NCI-H128 (cell line): ENCODE data around the gene HIBCH.
"Not testable (repeated sequence)": the region's sequence is repeated elsewhere in the genome, so short reads cannot be mapped to it uniquely, and the experiment has no call there.

Source experiments
- DNase-seq: peaks from one replicate; lab custom pipeline; 2025; ENCODE audit not compliant: unreplicated experiment; lab: John Stamatoyannopoulos, UW

HIBCH gene

DNA sequence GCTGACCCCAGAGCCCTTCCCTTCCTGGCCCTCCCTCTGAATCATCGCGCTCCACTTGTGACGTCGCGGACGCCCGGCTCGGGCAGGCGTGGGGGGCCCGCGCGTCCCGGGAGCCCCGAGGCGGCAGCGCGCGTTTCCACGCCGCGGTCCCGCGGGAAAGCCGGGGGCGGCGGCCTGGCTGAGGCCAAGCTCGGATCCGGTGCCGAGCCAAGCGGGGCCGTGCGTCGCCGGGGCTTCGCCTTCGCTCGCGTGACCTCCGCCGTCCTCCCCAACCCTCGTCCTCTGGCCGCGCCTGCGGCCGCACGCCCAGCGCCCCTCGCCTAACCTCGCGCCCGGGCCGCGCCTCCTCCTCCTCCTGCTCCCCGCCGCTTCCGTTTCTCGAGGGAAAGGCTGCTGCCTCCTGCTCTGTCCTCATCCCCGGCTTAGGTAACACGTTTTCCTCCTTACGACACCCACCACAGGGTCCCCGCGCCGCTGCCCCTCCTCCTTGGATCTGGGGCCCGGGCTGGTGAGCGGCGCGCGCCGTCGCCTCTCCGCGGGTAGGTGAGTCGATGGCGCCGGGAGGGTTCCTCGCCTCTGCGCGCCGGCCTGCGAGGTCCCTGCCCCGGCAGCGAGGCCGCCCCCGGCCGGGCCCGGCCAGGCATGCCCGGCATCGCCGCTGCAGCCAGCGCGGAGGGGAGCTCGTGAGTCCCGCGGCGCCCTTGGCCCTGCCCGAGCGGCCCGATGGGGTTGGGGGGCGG is 24.1 kb upstream of the HIBCH start, which contains the start of gene INPP1:
INPP1 (plus strand) TSS at position 54 of the 740 bp plus-strand sequence. CDS start 16,514 bp downstream, outside the sequence.
- peak; percentile 28 for DNase-seq

DNA sequence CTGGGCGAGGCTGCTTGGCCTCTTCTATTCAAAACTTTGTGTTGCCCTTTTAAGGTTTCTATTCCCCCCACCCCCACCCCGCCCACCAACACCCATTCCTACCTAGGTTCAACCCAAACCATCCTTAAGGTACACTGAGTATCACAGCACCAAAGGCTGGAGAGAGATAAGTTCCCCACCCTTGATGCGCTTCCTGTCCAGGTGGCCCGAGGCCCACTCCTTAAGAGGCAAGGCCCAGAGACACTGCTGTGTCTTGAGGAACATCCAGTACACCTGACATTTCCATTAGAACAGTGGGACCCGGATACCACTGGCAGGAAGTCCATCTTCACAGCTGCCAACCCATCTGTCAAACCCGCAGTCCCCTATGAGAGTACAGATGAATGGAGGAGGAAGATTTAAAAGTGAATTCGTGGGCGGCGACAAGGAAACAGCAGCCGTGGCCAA is 23.5 kb upstream of the HIBCH start:
- DNase-seq: no peak

DNA sequence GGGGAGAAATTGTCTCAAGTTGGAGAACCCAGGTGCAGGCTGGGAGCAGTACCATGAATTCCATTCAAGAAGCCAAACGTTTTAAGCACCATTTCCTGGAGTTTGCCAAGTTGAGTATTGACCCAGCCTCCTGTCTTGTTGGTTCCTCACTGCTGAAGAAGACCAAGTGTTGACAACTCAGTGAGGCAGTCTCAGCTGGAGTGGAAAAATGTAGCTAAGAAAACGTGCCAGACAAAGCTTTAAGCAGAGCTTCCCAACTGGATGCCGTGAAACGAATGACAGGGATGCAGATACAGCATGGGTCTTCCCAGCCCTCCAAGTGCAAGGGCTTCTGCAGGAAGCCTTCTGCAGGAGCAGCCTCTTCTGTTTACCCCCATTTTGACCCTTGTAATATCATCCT is 23.0 kb upstream of the HIBCH start:
- DNase-seq: no peak

DNA sequence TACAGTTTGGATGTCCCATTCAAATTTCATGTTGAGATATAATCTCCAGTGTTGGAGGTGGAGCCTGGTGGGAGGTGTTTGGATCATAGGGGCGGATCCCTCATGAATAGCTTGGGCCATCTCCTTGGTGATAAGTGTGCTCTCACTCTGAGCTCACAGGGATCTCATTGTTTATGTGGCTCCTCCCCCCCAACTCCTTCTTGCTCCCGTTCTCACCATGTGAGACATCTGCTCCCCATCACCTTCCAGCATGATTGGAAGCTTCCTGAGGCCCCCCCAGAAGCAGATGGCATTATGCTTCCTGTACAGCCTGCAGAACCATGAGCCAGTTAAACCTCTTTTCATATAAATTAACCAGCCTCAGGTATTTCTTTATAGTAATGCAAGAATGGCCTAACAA is 20.7 kb upstream of the HIBCH start:
- DNase-seq: peak; percentile 3

DNA sequence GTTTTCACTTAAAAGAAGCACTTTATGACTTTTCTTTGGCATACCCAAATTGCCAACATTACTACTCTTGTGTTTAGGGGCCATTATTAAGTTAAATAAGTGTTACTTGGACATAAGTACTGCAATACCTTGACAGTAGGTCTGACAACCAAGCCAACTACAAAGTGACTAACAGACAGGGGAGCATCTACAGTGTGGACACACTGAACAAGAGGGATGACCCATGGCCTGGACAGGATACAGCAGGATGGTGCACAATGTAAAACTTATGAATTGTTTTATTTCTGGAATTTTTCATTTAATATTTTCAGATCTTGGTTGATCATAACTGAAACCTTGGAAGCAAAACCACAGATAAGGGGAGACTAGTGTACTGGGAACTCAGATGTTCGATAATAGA is 19.8 kb upstream of the HIBCH start:
- no peak for DNase-seq

DNA sequence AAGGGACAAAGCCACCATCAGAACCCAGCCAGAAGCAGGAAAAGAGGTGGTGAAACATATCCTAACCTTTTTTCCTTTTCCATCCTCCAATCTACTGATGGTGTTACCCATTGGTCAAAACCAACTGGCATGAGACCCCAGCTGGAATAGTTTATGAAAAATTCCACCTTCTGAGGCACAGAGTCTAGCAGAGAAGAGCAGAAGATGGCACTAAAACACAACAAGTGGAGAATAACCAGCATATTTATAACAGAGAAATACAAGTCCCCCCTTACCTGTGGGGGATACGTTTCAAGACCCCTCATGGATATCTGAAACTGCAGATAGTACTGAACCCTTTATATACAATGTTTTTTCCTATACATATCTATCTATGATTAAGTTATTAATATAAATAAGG is 18.8 kb upstream of the HIBCH start:
- no peak for DNase-seq

DNA sequence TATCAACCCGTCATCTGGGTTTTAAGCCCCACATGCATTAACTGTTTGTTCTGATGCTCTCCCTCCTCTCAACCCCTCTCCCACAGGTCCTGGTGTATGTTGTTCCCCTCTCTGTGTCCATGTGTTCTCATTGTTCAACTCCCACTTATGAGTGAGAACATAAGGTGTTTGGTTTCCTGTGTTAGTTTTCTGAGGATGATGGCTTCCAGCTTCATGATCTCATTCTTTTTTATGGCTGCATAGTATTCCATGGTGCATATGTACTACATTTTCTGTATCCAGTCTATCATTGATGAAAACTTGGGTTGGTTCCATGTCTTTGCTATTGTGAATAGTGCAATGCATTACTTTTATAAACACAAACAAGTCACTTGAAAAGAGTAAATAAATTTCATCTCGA is 16.8 kb upstream of the HIBCH start:
- no peak for DNase-seq

DNA sequence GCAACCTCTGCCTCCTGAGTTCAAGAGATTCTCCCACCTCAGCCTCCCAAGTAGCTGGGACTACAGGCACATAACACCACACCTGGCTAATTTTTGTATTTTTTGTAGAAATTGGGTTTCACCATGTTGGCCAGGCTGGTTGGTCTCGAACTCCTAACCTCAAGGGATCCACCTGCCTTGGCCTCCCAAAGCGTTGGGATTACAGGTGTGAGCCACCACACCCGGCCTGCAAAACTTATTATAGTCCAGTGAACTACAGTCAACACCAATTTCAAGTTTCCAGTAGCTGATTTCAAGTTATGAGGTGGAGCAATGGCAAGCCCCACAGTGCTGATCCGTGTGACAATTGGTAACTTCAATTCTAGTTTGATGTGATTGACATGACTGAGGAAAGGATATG is 16.0 kb upstream of the HIBCH start:
- not testable (repeated sequence) for DNase-seq

DNA sequence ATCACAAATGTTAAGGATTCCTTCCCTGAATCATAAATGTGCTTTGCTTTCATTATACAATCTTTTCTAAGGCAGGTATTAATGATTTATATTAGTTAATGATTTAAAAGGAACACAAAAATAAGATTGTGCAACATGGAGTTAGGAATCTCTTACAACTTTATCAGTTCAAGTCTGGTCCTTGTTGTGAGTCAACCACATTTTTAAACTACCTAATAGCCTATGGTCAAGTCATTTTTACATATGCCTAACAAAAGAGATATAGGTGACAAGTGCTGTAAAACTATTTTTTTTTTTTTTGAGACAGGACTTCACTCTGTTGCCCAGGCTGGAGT is 15.6 kb upstream of the HIBCH start:
- no peak for DNase-seq

DNA sequence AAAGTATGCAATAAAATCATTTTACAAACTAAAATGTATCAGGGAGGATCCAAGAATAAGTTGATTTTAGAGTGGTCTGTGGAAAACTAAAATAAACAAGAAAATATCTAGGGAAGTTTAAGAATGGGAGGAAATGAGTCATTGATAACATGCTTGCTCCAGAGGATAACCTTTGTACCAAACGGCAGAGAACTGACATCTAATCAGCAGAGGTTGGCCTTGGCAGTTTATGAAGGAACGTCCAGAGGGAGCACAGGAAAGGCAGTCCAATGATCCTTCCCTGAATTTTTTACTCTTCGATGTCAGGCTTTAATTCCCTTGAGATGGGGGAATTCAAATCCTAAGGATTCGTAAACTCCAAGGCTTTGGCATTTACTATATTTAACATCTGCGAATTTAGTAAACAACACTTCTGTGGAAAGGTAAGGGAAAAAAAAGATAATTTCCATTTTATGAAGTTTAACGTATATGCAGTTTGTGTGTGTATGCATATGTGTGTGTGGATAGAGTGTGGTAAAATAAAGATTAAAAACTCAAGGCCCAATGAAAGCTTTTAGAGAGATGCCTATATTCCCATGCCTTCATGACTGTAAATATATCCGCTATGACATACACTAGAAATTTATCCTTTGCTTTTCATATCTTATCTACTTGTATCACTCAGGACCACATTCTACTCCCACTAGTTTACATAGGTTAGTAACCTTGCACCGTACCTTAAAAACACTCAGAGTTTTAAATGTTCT is 15.0 kb upstream of the HIBCH start:
- no peak for DNase-seq

DNA sequence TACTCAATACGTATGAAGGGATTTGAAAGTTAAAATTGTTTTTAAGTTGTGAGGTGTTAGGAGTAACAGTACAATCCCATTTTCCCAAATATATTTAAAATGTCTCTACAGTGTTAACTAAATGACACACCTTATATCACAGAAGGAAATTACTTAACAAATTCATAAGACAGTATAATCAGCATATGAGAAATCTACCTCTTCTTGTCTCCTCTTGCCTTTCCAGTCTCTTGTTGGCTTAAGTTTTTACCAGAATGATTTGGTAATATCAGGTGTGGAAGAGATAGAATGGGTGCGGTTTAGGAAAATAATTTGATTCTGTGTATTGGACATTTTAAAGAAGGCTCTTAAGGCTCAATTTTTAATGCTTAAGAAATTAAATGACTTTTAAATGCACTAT is 14.3 kb upstream of the HIBCH start:
- no peak for DNase-seq

DNA sequence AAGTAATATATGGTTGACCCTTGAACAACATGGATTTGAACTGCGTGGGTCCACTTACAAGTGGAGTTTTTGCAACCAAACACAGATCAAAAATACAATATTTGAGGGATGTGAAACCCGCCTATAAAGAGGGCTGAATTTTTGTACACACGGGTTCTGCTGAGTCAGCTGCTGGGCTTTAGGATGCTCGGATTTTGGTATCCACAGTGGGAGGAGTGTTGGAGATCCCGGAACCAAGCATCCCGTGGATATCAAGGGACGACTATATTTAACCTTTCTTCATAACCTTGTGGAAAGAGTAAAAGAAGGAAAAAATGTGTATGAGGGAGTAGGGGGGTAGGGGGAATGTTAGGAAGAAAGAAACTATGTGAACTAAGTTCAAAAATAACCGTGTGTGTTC is 13.8 kb upstream of the HIBCH start:
- no peak for DNase-seq

DNA sequence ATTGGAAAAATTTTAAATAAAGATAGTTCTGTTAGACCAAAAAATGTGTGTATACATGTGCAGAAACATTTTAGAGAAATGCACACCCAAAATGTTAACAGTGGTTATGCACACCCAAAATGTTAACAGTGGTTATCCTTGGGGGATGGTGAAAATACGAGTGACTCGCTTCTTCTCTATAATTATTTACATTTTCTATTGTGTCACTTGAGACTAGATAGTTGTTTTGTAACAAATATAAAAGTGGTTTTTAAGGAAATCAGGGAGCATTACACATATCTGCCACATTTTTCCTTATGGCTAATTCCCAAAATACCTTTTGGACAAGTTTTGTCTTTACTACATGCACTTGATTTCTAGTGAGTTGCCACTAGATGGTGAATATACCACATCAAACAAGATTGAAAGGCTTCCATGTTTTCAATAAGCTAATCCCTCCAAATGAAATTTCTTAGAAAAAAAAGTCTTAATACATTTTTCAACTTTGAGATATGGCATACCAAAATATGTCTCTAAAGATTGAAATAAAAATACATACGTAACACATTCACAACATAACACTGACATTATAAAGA is 9.0 kb upstream of the HIBCH start:
- DNase-seq: no peak

DNA sequence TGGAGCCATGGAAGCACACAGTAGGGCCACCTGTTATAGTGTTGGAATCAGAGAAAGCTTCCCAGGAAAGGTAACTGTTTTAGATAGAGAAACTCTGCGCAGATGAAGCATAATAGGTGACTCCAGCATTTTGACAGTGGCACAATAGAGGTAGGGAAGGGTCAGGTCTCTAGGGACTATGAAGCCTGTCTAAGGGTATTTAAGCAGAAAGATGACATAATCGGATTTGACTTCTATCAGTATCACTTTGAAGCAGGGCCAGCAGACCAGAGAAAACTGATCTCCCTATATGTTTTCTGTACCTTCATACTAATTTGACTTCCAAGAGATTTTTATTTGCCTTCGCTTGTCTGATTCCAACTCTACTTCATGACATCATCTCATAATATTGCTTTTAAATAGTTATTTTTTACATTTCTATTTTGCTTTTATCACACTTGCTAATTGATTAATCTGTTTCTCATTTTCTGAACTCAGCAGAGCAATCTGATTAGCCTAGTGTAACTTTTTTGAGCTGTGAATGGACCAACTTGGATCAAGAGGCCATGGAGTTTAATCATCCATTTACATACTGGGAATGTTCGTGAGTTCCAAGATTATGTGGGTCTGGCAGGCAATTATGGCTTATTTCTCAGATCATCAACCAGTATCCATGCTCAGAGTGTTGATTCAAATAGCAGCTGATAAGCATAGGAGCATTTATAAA is 8.4 kb upstream of the HIBCH start:
- no peak for DNase-seq

DNA sequence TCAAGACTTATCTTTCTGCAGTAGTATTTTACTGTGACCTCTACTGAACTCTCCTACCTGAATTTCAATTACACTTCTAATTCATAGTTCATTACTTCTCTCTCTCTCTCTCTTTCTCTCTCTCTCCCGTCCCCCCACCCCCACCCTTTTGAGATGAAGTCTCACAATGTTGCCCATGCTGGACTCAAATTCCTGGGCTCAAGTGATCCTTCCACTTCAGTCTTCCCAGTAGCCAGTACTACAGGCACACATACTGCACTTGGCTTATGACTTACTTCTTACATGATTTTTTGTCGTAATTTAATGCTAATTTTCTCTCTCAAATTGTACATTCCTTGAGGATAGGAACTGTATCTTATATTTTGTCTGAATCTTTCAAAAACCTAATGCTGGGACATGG is 6.0 kb upstream of the HIBCH start:
- no peak for DNase-seq

DNA sequence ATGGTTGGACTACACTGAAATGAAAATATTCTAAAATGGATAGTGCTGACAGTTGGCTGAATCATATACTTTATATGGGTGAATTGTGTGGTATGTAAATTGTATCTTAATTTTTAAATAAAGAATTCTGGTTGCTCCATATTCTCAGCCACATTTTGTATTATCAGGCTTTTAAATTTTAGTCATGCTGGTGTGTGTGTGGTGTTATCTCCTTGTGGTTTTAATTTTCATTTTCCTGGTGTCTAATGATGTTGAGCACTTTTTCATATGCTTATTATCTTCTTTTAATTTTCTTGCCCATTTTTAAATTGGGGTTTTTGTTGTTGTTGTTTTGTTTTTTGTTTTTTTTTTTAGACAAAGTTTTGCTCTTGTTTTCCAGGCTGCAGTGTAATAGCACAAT is 3.8 kb upstream of the HIBCH start:
- no peak for DNase-seq

DNA sequence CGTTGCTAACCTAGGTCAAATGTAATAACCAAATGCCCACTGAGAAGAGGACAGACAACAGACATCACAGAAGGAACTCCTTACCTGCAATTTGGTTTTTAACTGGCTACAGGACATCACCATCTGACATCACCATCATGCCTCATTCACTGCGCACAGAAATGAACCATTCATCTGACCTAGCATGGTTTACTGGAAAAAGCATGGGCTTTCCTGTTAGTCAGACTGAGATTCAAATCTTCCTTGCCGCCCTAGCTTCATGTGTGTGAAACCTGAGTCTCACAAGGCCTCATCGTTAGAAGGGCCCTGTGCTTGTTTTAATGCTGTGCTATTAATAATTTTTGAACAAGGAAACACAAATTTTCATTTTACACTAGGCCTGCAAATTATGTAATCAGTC is 1.1 kb upstream of the HIBCH start:
- DNase-seq: no peak

DNA sequence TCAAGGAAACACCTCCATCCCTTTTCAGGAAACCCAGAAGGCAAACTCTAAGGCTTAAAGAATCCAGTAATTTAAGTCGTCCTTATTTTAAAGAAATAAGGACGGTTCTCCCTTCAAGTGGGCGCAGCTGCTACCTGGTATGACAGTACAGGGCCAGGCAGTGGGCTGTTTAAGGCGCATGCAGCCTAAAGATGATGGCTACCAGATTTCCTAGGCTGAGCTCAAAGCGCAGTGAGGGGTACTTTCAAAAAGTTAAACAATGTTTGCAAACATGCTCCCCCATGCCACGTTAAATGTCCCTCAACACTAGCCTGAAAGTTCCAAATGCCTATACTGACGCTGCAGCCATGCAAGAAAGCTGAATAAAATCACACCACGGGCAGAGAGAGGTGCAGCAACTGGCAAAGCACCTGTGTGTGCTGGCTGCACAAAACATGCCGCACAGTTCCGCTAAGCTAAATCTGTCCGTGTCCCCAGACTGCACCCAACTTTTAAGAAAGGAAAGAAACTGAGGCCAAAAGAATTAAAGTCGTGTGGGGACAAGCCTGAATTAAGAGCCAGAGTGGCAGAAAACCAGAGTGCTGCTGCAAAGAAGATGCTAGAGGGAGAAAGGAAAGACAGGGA is 583 bp downstream of the HIBCH start:
- no peak for DNase-seq

DNA sequence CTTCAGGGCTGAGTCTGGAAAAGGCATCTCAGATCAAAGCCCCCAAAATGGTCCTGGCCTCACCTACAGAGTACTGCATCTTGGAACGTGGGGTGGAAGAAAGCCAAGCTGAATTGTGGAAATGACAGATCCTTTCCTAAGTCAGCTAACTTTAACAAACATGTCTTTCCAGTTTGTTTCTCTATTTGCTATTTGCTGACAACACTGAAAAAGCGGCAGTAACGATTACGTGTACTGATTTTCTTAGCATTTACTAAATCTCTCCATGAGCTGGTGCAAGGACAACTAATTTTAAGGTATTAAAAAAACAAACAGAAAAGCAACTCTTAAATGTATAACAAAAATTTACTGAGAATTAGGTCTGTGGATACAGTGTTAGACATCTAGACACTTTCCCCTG is 1.1 kb downstream of the HIBCH start:
- DNase-seq: no peak

DNA sequence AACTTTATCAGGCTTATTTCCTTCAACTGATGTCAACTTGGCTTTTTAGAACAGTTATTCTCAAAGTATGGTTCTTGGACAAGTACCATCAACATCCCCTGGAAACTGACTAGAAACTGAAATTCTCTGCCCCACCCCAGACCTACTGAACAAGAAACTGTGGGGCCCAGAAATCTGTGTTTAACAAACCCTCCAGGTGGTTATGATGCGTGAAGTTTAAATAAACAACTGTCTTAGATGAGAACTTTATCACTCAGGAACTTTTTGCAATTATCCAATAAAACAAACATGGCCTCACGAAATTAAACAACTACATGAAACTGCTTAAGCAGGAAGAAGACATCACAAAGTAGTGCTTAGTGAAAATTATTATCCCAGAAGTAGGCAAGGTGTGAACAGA is 4.4 kb downstream of the HIBCH start:
- DNase-seq: no peak

DNA sequence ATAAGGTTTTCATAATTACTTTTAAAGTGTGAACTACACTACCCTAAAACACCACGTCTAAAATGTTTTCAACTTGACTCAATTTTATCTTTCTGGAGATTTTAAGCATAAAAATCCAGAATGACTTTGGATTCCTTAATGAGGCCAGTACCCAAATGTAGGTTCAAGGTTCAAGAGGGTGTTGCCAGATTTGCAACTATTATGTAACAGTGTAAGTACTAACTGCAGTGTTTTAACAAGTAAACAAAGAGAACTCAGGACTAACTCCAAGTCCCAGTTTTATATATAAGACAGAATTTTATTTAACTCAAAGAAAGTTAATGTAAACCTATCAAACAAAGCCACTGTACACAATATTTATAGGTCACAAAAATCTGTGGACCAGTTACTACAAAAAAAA is 5.7 kb downstream of the HIBCH start:
- DNase-seq: no peak
